B cell (primary cell): Measurements from ENCODE around the gene CEP43. TPM values are rescaled to one million over a fixed set of nuclear protein-coding genes. Genes with fewer than 3 reads are reported as not detected.

ENCODE experiments used
- ATAC-seq: fragments of 200-7000 bp; cut with Tn5 transposase; one replicate; pipeline ENCODE4 v1.10.0; 2021; ENCODE audit warnings: low read depth, mild to moderate bottlenecking, moderate number of reproducible peaks, moderate library complexity
- CTCF ChIA-PET: fragments of 350-600 bp; sonication (Branson Sonifier 250); formaldehyde crosslinking; loops from one replicate; lab custom pipeline; 2021; ENCODE audit warnings: antibody characterized with exemption, inconsistent platforms; lab: Charles Lee
- POLR2A ChIA-PET: fragments of 350-600 bp; sonication (Branson Sonifier 250); formaldehyde crosslinking; loops from one replicate; lab custom pipeline; 2021; ENCODE audit warnings: antibody characterized with exemption; lab: Charles Lee
- DNase-seq: peaks from one replicate; pipeline ENCODE4 v3.0.0; 2013
- H2AFZ ChIP-seq: 2 replicates; pipeline ENCODE4 v1.6.1; 2012; ENCODE audit warnings: mild to moderate bottlenecking, low read depth, low read length; ENCODE audit not compliant: insufficient read depth, poor library complexity, severe bottlenecking
- H3K27ac ChIP-seq, 2 donors: 1 replicate in 1 of 2; 2 replicates in 1 of 2; pipeline ENCODE4 v1.5.1; 2012 to 2013; ENCODE audit warnings: low read length in 2 of 2, mild to moderate bottlenecking in 2 of 2, moderate library complexity in 1 of 2
- H3K27me3 ChIP-seq, 4 experiments: fragments of 200-600 bp in 1 of 4; sonication (generic) in 1 of 4; replicated peaks in 1 of 4; 1 replicate in 2 of 4; 2 replicates in 2 of 4; pipeline versions ENCODE4 v1.6.1 to v1.7.0; 2013 to 2016; ENCODE audit warnings: low read length in 3 of 4, mild to moderate bottlenecking in 2 of 4, mixed read lengths in 1 of 4, moderate library complexity in 1 of 4; ENCODE audit not compliant: insufficient read depth in 4 of 4, control insufficient read depth in 3 of 4; ENCODE audit errors: control extremely low read depth in 1 of 4
- H3K36me3 ChIP-seq, 2 experiments: replicated peaks in 1 of 2; 1 replicate in 1 of 2; 2 replicates in 1 of 2; pipeline versions ENCODE4 v1.6.1 to v1.7.1; 2013; ENCODE audit warnings: low read length in 1 of 2; ENCODE audit not compliant: insufficient read depth in 2 of 2, control insufficient read depth in 1 of 2; ENCODE audit errors: control extremely low read depth in 1 of 2, extremely low read depth in 1 of 2
- H3K4me1 ChIP-seq, 2 donors: fragments of 200-600 bp in 1 of 2; sonication (generic) in 1 of 2; 1 replicate in 1 of 2; 2 replicates in 1 of 2; pipeline versions ENCODE4 v1.5.1 to v1.6.1; 2013 to 2017; ENCODE audit warnings: low read length in 2 of 2; ENCODE audit not compliant: control insufficient read depth in 2 of 2, insufficient read depth in 2 of 2
- H3K4me2 ChIP-seq: replicated peaks from 2 replicates; pipeline ENCODE3; 2012; ENCODE audit warnings: mild to moderate bottlenecking, low read depth, low read length; ENCODE audit not compliant: poor library complexity, severe bottlenecking
- H3K4me3 ChIP-seq, 5 experiments: fragments of 200-600 bp in 1 of 5; sonication (generic) in 1 of 5; 1 replicate in 3 of 5; 2 replicates in 2 of 5; pipeline versions ENCODE4 v1.5.1 to v1.7.0; 2011 to 2016; ENCODE audit warnings: low read length in 4 of 5, mild to moderate bottlenecking in 4 of 5, low read depth in 2 of 5, control low read depth in 1 of 5, moderate library complexity in 1 of 5; ENCODE audit not compliant: insufficient read depth in 1 of 5; ENCODE audit errors: control extremely low read depth in 1 of 5, extremely low read depth in 1 of 5
- H3K79me2 ChIP-seq: fragments of 200-600 bp; sonication (generic); one replicate; pipeline ENCODE4 v1.6.0; 2016; ENCODE audit warnings: low read length; ENCODE audit not compliant: control insufficient read depth, insufficient read depth
- H3K9ac ChIP-seq: fragments of 200-600 bp; sonication (generic); 2 replicates; pipeline ENCODE4 v1.6.1; 2017; ENCODE audit warnings: mild to moderate bottlenecking, low read length, moderate library complexity
- H3K9me3 ChIP-seq, 3 donors: one replicate each; pipeline versions ENCODE4 v1.6.1 to v1.7.1; 2013; ENCODE audit warnings: low read length in 2 of 3; ENCODE audit not compliant: control insufficient read depth in 2 of 3, insufficient read depth in 1 of 3; ENCODE audit errors: control extremely low read depth in 1 of 3
- H4K20me1 ChIP-seq: 2 replicates; pipeline ENCODE4 v1.6.0; 2012; ENCODE audit warnings: mild to moderate bottlenecking, low read length; ENCODE audit not compliant: insufficient read depth, control insufficient read depth, poor library complexity, severe bottlenecking
- H3K27ac Mint-ChIP-seq: one replicate; pipeline ENCODE4 v1.8.0; 2021; ENCODE audit warnings: mixed read lengths
- H3K27me3 Mint-ChIP-seq: one replicate; pipeline ENCODE4 v1.8.0; 2021; ENCODE audit warnings: mixed read lengths
- H3K4me1 Mint-ChIP-seq: one replicate; pipeline ENCODE4 v1.8.0; 2021; ENCODE audit warnings: mixed read lengths
- H3K4me3 Mint-ChIP-seq: one replicate; pipeline ENCODE4 v1.8.0; 2021; ENCODE audit warnings: mixed read lengths
- H3K9me3 Mint-ChIP-seq: one replicate; pipeline ENCODE4 v1.8.0; 2022; ENCODE audit warnings: mixed read lengths; ENCODE audit not compliant: insufficient read depth
- EZH2 ChIP-seq: IDR thresholded peaks from 2 replicates; pipeline ENCODE4 v1.6.1; 2012; ENCODE audit warnings: borderline replicate concordance, low read depth, mild to moderate bottlenecking, moderate library complexity, low read length; ENCODE audit not compliant: insufficient read depth, poor library complexity, severe bottlenecking
- WGBS: methylation state at CpG from one replicate; pipeline ENCODE4 v1.1.5; 2013; ENCODE audit warnings: missing lambda C conversion rate; ENCODE audit not compliant: insufficient coverage; 5-methylcytosine and 5-hydroxymethylcytosine counted together
- intact Hi-C: fragments of 100-400 bp; cut with micrococcal nuclease; formaldehyde crosslinking; loops from one replicate; pipeline ENCODE4 v1.10.0; 2022
- polyA plus RNA-seq: library from polyadenylated mRNA; depleted of rRNA; stranded (reverse); fragments of >200 nt; gene quantifications from 2 replicates; pipeline ENCODE4 v1.2.3, GENCODE V29; 2012
- total RNA-seq, 2 donors: library from RNA; stranded (reverse); fragments of 120-200 nt in 1 of 2; gene quantifications; 1 replicate in 1 of 2; 2 replicates in 1 of 2; pipeline versions ENCODE4 v1.2.3 to v1.2.4, GENCODE V29; 2013 to 2022
- TF ChIP-seq, protein P1 (sequence below): fragments of 200-600 bp; IDR thresholded peaks from one replicate; pipeline ENCODE4 v1.8.0; 2022; ENCODE audit warnings: antibody characterized with exemption, mild to moderate bottlenecking

The CEP43 gene
- total and polyA plus RNA-seq, 2 donors (not counting 1 experiment from before 2014, with no cell fraction given): 10.1 to 39.7 TPM

GRCh38 chr6:166966268-166966667 is 32.9 kb upstream of the CEP43 start:
- CTCF ChIA-PET: interaction anchor here (6.8 kb wide), 1 partner anchor 23 kb away, joined by 35 read pairs; no protein-coding TSS in a partner anchor
- POLR2A ChIA-PET: no interaction called here

GRCh38 chr6:166969390-166970002 is 29.7 kb upstream of the CEP43 start:
- CTCF ChIA-PET: interaction anchor here (1.0 to 6.8 kb wide), 2 partner anchors 12 to 20 kb away, joined by 3 to 35 read pairs; no protein-coding TSS in a partner anchor
- peak overlapping the region; percentile 62 for H3K27ac Mint-ChIP-seq
- Histone ChIP-seq H3K36me3 (no peaks in the 10 kb centered on the region), H3K27me3 (no peaks in the 10 kb centered on the region), H2AFZ (peak overlapping the region; percentile 25), H3K27ac (peak overlapping the region in 1 of 2 donors; percentile 3), H3K79me2 (no peaks in the 10 kb centered on the region), H3K4me3 (no peak overlapping the region), H3K4me2 (peak overlapping the region; percentile 40), H3K9ac (no peak overlapping the region), H4K20me1 (no peaks in the 10 kb centered on the region), H3K9me3 (peaks cover 0 to 1% (median 0%) of the 10 kb centered on the region in 3 donors), H3K4me1 (peaks cover 15 to 17% of the 10 kb centered on the region in 2 donors)
- intact Hi-C loops: no loop called here
- H3K4me1 Mint-ChIP-seq: peaks cover 21% of the 10 kb centered on the region
- 35% methylated on average over 6 of the region's 8 CpGs for WGBS
- ATAC-seq (no peak), DNase-seq (no peak)
- POLR2A ChIA-PET: interaction anchor here (0.5 kb wide), 1 partner anchor 10 kb away, joined by 3 read pairs; no protein-coding TSS in a partner anchor
- no peaks in the 10 kb centered on the region for H3K9me3 Mint-ChIP-seq
- H3K27me3 Mint-ChIP-seq: no peaks in the 10 kb centered on the region
- peak overlapping the region; percentile 12 for H3K4me3 Mint-ChIP-seq
- TF ChIP-seq, protein P1, sequence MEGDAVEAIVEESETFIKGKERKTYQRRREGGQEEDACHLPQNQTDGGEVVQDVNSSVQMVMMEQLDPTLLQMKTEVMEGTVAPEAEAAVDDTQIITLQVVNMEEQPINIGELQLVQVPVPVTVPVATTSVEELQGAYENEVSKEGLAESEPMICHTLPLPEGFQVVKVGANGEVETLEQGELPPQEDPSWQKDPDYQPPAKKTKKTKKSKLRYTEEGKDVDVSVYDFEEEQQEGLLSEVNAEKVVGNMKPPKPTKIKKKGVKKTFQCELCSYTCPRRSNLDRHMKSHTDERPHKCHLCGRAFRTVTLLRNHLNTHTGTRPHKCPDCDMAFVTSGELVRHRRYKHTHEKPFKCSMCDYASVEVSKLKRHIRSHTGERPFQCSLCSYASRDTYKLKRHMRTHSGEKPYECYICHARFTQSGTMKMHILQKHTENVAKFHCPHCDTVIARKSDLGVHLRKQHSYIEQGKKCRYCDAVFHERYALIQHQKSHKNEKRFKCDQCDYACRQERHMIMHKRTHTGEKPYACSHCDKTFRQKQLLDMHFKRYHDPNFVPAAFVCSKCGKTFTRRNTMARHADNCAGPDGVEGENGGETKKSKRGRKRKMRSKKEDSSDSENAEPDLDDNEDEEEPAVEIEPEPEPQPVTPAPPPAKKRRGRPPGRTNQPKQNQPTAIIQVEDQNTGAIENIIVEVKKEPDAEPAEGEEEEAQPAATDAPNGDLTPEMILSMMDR: no peak
- TF ChIP-seq EZH2: no peak

More at GRCh38 chr6:166966268-166966667, 32.9 kb upstream of the CEP43 start:
- TF ChIP-seq, protein P1: no peak
- no peak for TF ChIP-seq EZH2
- WGBS: 100% methylated on average over 2 of the region's 2 CpGs
- Histone ChIP-seq H3K36me3 (no peaks in the 10 kb centered on the region), H3K4me2 (no peak overlapping the region), H3K4me1 (peaks cover 15 to 20% of the 10 kb centered on the region in 2 donors), H3K9ac (no peak overlapping the region), H3K27ac (no peak overlapping the region), H4K20me1 (no peaks in the 10 kb centered on the region), H3K9me3 (peaks cover 0 to 4% (median 0%) of the 10 kb centered on the region in 3 donors), H3K27me3 (no peaks in the 10 kb centered on the region), H3K79me2 (no peaks in the 10 kb centered on the region), H2AFZ (no peak overlapping the region), H3K4me3 (no peak overlapping the region)
- Mint-ChIP-seq H3K27me3 (no peaks in the 10 kb centered on the region), H3K9me3 (no peaks in the 10 kb centered on the region), H3K4me3 (no peak overlapping the region), H3K27ac (no peak overlapping the region), H3K4me1 (peaks cover 27% of the 10 kb centered on the region)
- no peak for DNase-seq
- no peak for ATAC-seq
- intact Hi-C loops: no loop called here
